GM12873 (cell line): Measurements from ENCODE around the gene PLEK2.
A peak's percentile ranks its signal among the peaks of the same experiment; 100 is the strongest.

Experiments
- TF ChIP-seq, protein P1 (sequence below): IDR thresholded peaks from 2 replicates; pipeline ENCODE4 v1.5.1; 2012; ENCODE audit warnings: low read depth, mild to moderate bottlenecking, moderate library complexity, low read length, control low read depth; ENCODE audit not compliant: insufficient read depth; ENCODE audit errors: missing control alignments

Gene PLEK2

DNA sequence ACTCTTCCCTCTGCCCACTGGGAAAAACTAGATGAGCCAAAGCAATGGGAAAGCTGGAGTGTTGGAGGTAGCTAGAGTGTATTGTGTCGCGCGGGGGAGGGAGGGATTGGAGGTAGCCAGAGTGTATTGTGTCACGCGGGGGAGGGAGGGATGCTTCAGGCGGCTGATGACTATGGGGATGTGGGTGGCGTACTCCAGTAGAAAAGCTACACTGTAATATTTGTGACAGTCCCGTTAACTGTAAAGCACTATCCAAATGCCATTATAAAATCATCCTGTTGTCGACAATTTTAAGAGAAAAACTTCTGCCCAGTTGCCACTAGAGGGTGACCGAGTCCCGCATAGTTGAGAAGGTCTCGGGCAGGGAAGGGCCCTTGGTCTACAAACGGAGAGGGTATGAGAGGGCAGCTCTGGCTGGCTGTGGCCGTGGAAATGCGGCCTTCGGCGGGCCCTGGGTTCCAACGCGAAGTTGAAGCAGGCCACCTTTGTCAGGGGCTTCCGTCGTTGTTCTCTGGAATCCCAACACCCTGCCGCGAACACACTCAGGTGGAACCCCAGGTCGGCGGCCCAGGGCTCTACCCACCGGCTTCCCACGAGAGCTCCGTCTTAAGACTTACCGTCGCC, 15.1 kb upstream of the PLEK2 start:
- TF ChIP-seq, protein P1, sequence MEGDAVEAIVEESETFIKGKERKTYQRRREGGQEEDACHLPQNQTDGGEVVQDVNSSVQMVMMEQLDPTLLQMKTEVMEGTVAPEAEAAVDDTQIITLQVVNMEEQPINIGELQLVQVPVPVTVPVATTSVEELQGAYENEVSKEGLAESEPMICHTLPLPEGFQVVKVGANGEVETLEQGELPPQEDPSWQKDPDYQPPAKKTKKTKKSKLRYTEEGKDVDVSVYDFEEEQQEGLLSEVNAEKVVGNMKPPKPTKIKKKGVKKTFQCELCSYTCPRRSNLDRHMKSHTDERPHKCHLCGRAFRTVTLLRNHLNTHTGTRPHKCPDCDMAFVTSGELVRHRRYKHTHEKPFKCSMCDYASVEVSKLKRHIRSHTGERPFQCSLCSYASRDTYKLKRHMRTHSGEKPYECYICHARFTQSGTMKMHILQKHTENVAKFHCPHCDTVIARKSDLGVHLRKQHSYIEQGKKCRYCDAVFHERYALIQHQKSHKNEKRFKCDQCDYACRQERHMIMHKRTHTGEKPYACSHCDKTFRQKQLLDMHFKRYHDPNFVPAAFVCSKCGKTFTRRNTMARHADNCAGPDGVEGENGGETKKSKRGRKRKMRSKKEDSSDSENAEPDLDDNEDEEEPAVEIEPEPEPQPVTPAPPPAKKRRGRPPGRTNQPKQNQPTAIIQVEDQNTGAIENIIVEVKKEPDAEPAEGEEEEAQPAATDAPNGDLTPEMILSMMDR: peak; percentile 82

DNA sequence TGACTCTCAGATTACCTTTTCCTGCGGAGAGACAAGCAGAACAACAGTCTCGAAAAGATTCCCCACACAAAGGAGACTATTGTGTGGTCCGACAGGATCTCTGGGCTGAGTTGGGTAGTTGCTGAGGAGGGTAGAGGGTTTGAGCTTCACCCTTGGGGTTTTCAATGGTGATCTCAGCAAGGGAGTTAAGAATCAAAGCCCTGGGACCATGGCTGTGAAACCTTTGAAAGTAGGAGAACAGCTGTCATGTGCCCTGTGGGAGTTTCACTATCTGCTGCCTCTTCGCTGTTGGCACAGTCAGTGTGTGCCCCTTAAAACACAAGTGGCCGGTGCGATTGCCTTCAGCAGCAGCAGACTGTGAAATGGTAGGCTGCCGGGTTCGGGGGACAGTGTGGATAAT, 14.2 kb upstream of the PLEK2 start:
- TF ChIP-seq, protein P1: no peak

DNA sequence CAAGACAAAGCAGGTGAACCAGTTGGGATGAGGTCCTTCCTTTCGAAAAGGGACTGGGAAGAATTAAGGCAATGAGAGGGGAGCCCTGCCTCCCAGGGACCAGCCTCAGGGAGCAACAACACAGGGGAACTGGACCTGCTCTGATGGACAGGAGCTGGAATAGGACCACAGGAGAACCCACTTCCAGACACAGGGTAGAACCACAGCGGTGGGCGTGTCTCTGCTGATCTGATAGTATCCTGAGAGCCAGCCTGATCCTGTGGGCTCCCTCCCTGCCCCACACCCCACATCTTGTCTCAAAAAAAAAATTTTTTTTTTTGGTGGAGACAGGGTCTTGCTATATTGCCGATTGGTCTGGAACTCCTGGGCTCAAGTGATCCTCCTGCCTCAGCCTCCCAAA, 13.6 kb upstream of the PLEK2 start:
- TF ChIP-seq, protein P1: no peak

DNA sequence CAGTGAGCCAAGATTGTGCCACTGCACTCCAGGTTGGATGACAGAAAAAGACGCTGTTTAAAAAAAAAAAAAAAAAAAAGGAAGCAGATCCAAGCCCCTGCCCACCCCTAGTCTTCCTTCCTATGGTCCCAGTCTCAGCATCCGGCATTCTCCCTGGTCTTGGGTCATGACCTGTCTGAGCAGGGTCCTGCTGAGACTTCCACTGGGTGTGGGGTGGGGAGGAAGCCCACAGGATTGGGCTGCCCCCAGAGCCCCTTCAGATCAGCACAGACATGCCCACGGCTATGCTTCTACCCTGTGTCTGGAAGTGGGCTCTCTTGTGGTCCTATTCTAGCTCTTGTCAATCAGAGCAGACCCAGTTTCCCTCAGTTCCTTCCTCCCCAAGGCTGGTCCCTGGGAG, 12.6 kb upstream of the PLEK2 start:
- TF ChIP-seq, protein P1: no peak

DNA sequence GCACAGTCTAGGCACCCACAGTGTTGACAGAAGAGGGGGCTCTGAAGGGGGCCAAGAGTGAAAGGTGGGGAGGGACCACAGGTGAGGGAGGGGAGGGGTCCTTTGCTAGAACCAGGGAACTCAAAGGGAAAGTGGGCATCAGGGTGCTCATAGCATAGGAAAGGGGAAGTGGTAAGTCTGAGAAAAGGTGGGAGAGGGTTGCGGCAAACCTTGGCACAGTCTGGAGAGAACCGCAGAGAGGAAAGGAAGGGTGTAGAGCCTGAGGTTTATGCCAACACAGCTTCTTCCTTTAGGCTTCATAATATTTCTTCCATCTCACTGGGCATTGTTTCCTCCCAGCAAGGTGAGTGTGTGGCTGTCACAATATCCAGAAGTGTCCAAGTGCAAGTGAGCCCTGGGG, 11.5 kb upstream of the PLEK2 start:
- TF ChIP-seq, protein P1: no peak

DNA sequence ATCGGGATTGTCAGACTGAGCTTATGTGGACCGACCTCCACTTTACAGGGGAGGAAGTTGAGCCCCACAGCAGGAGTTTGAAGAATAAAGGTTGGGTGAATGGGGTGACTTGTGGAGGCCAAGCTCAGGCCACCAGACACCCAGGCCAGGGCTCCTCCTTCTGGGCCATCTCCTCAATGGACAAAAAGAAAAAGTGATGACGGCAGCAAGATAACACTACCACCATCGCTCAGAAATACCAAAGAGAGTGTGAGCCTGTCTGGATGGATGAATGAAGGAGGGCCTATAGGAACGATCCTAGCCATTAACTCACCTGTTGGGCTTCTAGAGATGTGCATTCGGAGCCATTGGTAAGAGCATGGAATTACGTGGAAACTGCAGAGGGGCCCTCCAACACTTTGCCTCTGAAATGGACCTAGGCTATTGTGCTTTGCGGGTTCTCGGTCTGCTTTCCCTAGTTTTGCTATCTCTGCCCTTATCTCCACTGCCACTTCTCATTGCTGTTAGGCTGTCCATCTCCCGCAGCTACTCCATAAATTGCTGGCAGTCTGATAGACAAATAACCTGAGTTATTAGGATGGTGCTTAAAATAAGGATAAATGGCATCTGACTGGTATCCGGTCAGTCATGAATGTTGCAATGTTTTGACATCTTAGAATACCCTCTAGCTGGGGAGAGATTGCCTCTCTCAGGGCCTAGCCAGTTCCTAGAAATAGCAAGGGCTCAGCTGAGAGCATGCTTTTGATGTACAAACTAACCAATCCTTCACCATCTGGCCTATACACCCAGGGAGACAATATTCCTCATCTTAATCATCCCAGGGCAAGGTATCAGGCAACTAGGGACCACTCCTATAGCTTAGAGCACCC, 9.6 kb upstream of the PLEK2 start:
- TF ChIP-seq, protein P1: no peak

DNA sequence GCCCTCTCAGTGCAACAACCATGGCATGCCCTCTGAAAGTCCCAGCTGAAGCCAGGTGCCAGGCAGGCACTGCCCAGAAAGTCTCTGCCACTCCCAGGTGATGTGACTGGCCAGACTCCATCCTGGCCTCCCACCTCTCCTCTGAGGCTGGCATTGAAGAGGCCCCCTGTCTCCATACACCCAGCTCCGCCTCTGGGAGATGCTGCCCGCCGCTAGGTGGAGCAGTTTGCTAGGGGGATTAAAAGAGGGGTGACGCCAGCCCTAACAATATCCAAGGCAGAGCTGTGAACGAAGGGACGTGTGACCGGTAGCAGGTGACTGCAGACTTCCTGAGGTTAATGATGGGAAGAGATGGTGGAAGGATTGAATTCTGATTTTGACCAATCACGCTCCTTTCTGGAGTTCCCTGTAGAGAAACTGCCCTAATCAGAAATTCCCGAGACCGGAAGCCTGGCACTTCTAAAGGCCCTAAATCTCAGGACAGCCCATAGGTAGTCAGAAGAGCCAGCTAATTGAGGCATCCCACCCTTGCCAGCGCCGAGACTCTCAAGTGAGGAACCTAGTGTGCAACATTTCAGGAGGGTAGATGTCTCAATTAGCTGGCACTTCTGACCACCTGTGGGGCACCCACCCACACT, 8.3 kb upstream of the PLEK2 start:
- TF ChIP-seq, protein P1: peak; percentile 71
